GM19328 (cell line): ENCODE measurements around the gene AKR7A2.

Experiments used
- ATAC-seq: cut with Tn5 transposase; IDR thresholded peaks from one replicate; pipeline ENCODE4 v1.9.1; 2021; ENCODE audit warnings: mild to moderate bottlenecking, moderate library complexity; ENCODE audit not compliant: unreplicated experiment

Gene AKR7A2

GRCh38 chr1:19343617-19344350 lies 31.8 kb upstream of the AKR7A2 start:
- ATAC-seq = no peak

DNA sequence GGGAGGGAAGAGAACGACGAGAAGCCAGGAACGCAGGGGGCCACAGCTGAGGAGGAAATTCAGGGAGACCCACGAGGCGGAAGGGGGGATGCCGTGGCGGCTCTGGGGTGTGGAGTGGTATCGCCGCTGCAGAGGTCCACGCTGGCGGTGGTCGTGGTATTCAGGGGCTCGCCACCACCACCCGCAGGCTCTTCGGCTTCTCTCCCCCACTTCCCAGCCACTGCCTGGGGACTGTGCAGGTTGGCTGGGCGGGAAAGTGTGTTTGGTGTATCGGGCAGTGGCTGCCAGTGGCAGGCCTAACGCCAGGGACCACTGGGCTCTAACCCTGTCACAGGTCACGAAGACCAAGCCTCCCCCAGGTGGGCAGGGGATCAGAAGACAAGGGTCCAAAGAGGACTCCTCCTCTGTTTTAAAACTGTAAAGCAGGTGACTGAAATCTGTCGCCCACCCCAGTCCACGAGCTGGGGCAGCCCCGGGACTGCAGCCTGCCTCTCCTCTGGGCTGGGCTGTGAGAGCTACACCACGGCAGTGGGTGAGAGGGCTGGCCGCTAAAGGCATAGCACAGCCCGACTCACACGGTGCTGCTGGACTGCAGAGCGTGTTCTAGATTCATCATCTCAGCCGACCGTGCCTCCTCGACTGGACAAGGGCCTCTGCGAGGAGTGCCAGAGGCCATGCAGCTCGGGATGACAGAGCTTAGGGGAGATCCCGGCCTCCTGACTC lies 31.1 kb upstream of the AKR7A2 start:
- ATAC-seq = no peak

DNA sequence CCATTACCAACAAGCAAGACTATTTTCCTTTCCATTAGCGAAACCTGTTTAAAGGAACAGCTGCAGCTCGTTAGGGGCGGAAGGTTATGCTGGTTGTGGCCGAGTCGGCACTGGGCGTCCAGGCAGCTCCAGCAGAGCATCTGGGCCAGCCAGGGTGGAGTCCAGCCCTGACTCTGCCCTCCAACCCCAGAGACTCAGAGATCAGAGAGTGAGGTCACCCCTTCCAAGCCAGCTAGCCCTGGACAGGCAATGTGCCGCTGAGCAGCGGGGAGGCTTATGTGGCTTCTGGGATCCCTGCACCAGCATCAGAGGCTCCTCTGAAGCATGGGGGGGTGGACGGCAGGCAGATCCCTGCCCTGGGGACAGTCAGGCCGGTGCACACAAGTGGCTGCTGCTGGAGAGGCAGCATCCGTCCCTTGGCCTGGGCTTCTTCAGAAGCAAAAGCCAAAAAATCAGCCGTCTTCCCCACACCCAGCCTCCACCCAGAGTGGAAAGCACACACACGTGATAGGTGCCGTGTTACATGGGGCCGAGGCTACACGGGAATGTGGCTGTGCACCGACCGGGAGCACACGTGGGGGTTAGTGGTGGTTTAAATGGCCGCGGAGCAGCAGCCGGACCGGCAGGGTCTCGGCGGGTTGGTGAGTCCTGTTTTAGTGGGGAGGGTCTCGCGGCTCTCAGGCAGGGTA lies 30.3 kb upstream of the AKR7A2 start:
- no peak for ATAC-seq

DNA sequence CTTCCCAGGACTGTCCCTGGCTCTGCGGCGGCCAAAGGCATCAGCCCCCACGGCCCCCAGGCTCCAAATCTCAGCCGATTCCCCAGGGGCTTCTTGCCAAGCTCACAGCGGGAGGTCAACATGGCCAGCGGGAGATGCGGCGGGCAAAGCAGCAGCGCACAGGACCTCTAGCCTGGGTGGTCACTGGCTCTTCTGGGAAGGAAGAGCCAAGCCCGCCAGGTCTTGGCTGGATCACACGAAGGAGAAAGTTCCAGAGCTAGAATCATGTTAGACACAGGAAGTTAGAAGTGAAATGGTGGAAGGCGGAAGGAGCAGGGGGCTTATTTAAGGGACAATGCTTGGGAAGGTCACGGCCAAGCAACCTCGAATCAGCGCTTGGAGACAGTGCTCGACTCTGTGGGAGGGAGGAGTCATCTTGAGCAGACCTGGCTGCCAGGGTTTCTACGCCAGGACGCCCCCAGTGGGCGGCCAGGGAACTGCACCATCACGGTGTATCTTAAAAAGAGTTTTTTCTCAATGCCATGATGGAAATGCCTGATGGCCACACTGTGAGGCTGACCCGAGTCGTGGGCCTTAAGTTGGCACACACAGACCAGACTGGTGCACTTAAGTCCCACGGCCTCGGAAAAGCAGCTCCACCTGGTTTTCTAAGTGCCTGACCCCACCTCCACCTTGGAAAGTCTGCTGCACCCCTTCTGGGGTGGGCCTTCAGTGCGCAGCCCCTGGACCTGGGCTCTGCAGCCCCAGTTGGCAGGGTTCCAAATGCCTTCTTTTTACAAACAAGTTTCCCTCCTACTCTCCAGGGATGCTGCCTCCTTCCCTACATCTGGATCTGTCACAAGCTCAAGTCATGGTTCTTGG lies 29.5 kb upstream of the AKR7A2 start:
- no peak for ATAC-seq

- ATAC-seq = no peak
Measured at GRCh38 chr1:19340387-19340937, 28.5 kb upstream of the AKR7A2 start.

GRCh38 chr1:19339214-19339861 lies 27.4 kb upstream of the AKR7A2 start:
- no peak for ATAC-seq

DNA sequence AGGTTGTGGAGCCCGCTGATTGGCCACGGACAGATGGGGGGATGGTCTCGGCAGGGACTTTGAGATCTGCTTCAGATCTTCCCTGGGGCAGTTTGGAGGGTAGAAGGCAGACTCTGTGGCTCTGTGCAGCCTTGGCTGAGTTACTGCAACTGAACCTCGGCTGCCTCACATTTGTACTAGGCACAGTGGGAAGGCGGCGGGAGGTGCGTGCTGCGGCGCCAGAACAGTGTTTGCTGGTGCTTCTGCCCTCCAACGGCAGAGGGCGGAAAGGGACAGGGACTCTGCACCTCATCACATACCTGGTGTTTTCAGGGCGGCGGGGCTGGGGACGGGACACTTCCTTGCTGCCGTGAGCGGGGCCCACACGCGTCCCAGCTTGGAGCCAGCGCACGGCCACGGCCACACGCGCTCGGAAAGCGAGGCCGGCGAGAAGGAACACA lies 26.4 kb upstream of the AKR7A2 start:
- no peak for ATAC-seq

- ATAC-seq = no peak
Measured at GRCh38 chr1:19337289-19337688, 25.3 kb upstream of the AKR7A2 start.

DNA sequence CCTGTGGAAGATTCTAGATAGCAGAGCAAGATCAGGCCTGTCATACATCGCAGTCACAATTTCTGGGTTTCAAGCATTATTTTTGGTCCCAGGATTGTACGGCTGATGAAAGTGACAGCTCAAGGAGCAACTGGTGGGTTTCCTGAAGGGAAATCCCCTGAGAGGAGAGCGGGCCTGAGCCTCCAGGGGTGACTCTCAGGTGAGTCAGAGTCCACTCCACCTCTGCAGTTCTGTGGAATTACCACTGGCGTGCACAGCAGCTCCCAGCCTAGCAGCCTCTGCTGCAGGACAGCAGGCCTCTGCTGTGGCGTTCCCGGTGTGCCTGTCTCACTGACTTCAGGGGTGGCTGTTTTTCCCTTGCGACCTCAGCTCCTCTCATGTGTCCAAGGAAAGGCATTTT lies 24.6 kb upstream of the AKR7A2 start:
- no peak for ATAC-seq

GRCh38 chr1:19333587-19334354 lies 21.8 kb upstream of the AKR7A2 start:
- ATAC-seq = no peak

- ATAC-seq = no peak
Measured at GRCh38 chr1:19332832-19333231, 20.9 kb upstream of the AKR7A2 start.

GRCh38 chr1:19331262-19331878 lies 19.4 kb upstream of the AKR7A2 start:
- no peak for ATAC-seq

DNA sequence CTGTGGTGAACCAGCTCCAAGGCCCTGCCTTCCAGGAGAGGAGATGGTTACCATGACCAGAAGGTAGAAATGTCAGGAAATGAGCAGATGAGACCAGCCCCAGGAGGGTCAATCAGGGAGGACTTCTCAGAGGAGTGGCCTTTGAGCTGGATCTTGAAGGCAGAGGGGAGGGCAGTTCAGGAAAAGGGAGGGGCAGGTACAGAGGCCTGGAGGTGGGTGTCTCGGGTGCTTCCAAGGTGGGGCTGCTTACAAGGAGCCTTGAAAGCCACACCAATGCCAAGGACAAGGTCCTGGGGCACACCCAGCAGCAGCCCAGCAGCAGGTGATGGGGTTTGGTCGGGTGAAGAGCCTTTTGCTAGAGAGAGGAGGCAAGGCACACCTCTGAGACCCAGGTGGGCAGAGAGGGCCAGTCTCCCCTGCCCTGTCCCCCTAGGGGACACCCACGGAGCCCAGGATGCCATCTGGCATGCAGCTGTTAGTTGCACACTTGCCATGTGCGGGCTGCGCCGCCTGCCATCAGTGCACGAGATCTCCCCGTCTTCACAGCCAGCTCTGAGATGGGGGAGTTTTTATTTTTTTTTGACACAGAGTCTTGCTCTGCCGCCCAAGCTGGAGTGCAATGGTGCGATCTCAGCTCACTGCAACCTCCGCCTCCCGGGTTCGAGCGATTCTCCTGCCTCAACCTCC lies 18.6 kb upstream of the AKR7A2 start:
- ATAC-seq = no peak

DNA sequence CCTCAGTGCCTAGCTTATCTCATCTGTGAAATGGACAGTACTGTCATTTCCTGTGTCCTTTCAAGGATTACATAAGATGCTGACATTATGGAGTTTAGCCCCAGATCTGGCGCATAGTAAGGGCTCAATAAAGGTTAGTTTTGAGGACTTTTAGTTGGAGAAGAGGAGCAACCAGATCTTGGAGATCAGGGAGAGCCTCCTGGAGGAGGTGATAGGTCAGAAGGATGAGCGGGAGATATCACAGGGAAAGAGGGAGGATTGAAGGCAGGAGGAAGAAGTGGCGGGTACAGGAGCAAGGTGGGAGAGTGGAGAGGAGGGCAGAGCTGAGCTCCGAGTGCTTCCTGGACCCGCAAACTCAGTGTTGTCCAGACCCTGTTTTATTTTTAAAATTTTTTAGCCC lies 17.7 kb upstream of the AKR7A2 start:
- ATAC-seq = no peak

DNA sequence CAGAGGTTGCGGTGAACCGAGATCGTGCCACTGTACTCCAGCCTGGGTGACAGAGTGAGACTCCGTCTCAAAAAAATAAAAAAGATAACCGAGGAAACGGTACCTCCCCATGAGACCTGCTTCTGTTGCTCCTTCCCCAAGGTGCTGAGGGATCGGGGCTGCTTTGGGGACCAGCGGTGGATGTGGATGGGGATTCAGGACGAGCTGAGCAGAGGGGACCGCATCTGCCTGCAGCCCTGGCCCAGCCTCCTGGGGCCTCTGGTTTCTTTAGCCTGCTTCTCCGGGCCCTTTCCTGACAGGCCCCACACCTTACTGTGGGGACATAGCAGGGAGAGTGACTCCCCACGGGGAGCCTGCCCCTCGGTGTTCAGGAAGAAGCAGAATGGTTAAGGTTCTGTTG lies 17.2 kb upstream of the AKR7A2 start:
- no peak for ATAC-seq

GRCh38 chr1:19328486-19328885 lies 16.5 kb upstream of the AKR7A2 start:
- ATAC-seq = no peak

GRCh38 chr1:19327736-19328135 lies 15.8 kb upstream of the AKR7A2 start:
- ATAC-seq = no peak

DNA sequence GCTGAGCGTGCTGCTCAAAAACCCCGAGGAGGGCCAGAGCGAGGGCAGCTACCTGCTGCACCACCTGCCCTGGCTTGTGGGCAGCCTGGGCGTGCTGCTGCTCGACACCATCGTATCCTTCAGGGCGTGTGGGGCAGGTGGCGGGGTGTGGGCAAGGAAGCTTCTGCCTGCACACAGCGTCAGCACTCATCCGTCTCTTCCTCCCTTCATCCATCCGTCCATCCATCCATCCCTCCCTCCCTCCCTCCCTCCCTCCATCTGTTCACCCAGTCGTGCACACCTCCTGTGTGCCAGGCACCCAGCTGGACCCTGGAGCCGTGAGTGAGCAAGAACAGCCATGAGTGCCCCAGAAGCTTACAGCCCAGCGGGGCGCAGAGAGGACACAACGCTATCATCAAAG lies 15.4 kb upstream of the AKR7A2 start:
- no peak for ATAC-seq

GRCh38 chr1:19326748-19327065 lies 14.8 kb upstream of the AKR7A2 start:
- ATAC-seq = no peak
